Activated T-cell treated with anti-CD3 and anti-CD28 coated beads, Interleukin-2, amount 50 U/mL, for 24 hours (primary cell): ENCODE results near the gene PLEKHH3.

ENCODE experiments used
- DNase-seq: peaks from one replicate; pipeline ENCODE4 v3.0.0-alpha.2; 2020
- H3K27ac Mint-ChIP-seq: 2 replicates; pipeline ENCODE4 v1.8.0; 2020; ENCODE audit warnings: mild to moderate bottlenecking, mixed read lengths
- H3K27me3 Mint-ChIP-seq: 2 replicates; pipeline ENCODE4 v1.8.0; 2020; ENCODE audit warnings: mixed read lengths
- H3K36me3 Mint-ChIP-seq: 2 replicates; pipeline ENCODE4 v1.8.0; 2020; ENCODE audit warnings: low read depth, mixed read lengths
- H3K4me1 Mint-ChIP-seq: 2 replicates; pipeline ENCODE4 v1.8.0; 2020; ENCODE audit warnings: low read depth, mixed read lengths
- H3K4me3 Mint-ChIP-seq: 2 replicates; pipeline ENCODE4 v1.8.0; 2020; ENCODE audit warnings: mild to moderate bottlenecking, moderate library complexity, mixed read lengths
- H3K9me3 Mint-ChIP-seq: 2 replicates; pipeline ENCODE4 v1.8.0; 2020; ENCODE audit warnings: mixed read lengths

Gene PLEKHH3

GRCh38 chr17:42695500-42695899 is 18.7 kb upstream of the PLEKHH3 start:
- H3K9me3 Mint-ChIP-seq, result no peaks in the 10 kb centered on the region
- no peaks in the 10 kb centered on the region for H3K27me3 Mint-ChIP-seq
- no peak overlapping the region for H3K27ac Mint-ChIP-seq
- no peak overlapping the region for H3K4me3 Mint-ChIP-seq
- DNase-seq, result peak; percentile 16
- no peaks in the 10 kb centered on the region for H3K4me1 Mint-ChIP-seq
- peaks cover 20% of the 10 kb centered on the region for H3K36me3 Mint-ChIP-seq

- Mint-ChIP-seq H3K27me3 (no peaks in the 10 kb centered on the region), H3K4me1 (no peaks in the 10 kb centered on the region), H3K9me3 (no peaks in the 10 kb centered on the region), H3K27ac (no peak overlapping the region), H3K4me3 (no peak overlapping the region), H3K36me3 (peaks cover 12% of the 10 kb centered on the region)
- no peak for DNase-seq
Measured at GRCh38 chr17:42694524-42694923, 17.7 kb upstream of the PLEKHH3 start.

GRCh38 chr17:42692489-42692888 is 15.7 kb upstream of the PLEKHH3 start:
- no peak overlapping the region for H3K4me3 Mint-ChIP-seq
- DNase-seq, result no peak
- H3K27ac Mint-ChIP-seq, result no peak overlapping the region

GRCh38 chr17:42691021-42691545 is 14.3 kb upstream of the PLEKHH3 start:
- Mint-ChIP-seq H3K36me3 (peaks cover 6% of the 10 kb centered on the region), H3K27me3 (peaks cover 3% of the 10 kb centered on the region), H3K4me1 (no peaks in the 10 kb centered on the region), H3K27ac (no peak overlapping the region), H3K9me3 (no peaks in the 10 kb centered on the region), H3K4me3 (no peak overlapping the region)
- DNase-seq, result no peak

More at GRCh38 chr17:42692489-42692888, 15.7 kb upstream of the PLEKHH3 start:
- Mint-ChIP-seq H3K9me3 (no peaks in the 10 kb centered on the region), H3K4me1 (no peaks in the 10 kb centered on the region), H3K36me3 (peaks cover 6% of the 10 kb centered on the region), H3K27me3 (peaks cover 3% of the 10 kb centered on the region)

- no peaks in the 10 kb centered on the region for H3K9me3 Mint-ChIP-seq
- H3K27ac Mint-ChIP-seq, result no peak overlapping the region
- DNase-seq, result no peak
- H3K27me3 Mint-ChIP-seq, result peaks cover 3% of the 10 kb centered on the region
- H3K4me1 Mint-ChIP-seq, result no peaks in the 10 kb centered on the region
- H3K4me3 Mint-ChIP-seq, result no peak overlapping the region
- peaks cover 1% of the 10 kb centered on the region for H3K36me3 Mint-ChIP-seq
Measured at GRCh38 chr17:42690596-42690995, 13.8 kb upstream of the PLEKHH3 start.

- peaks cover 10% of the 10 kb centered on the region for H3K4me1 Mint-ChIP-seq
- H3K27me3 Mint-ChIP-seq, result peaks cover 20% of the 10 kb centered on the region
- no peaks in the 10 kb centered on the region for H3K9me3 Mint-ChIP-seq
- H3K4me3 Mint-ChIP-seq, result no peak overlapping the region
- no peaks in the 10 kb centered on the region for H3K36me3 Mint-ChIP-seq
- no peak overlapping the region for H3K27ac Mint-ChIP-seq
- DNase-seq, result no peak
Measured at GRCh38 chr17:42687707-42688320, 11.0 kb upstream of the PLEKHH3 start.

- H3K27me3 Mint-ChIP-seq, result peaks cover 31% of the 10 kb centered on the region
- H3K9me3 Mint-ChIP-seq, result no peaks in the 10 kb centered on the region
- no peak for DNase-seq
- no peak overlapping the region for H3K4me3 Mint-ChIP-seq
- peaks cover 20% of the 10 kb centered on the region for H3K4me1 Mint-ChIP-seq
- H3K36me3 Mint-ChIP-seq, result no peaks in the 10 kb centered on the region
- no peak overlapping the region for H3K27ac Mint-ChIP-seq
Measured at GRCh38 chr17:42686520-42687128, 9.8 kb upstream of the PLEKHH3 start.

GRCh38 chr17:42685831-42686230 is 9.0 kb upstream of the PLEKHH3 start:
- no peak overlapping the region for H3K27ac Mint-ChIP-seq
- no peaks in the 10 kb centered on the region for H3K36me3 Mint-ChIP-seq
- H3K4me3 Mint-ChIP-seq, result no peak overlapping the region
- H3K9me3 Mint-ChIP-seq, result no peaks in the 10 kb centered on the region
- peaks cover 37% of the 10 kb centered on the region for H3K27me3 Mint-ChIP-seq
- no peak for DNase-seq
- peaks cover 26% of the 10 kb centered on the region for H3K4me1 Mint-ChIP-seq

GRCh38 chr17:42684929-42685556 is 8.2 kb upstream of the PLEKHH3 start:
- Mint-ChIP-seq H3K36me3 (no peaks in the 10 kb centered on the region), H3K27ac (no peak overlapping the region), H3K27me3 (peaks cover 42% of the 10 kb centered on the region), H3K4me3 (no peak overlapping the region), H3K9me3 (no peaks in the 10 kb centered on the region), H3K4me1 (peaks cover 33% of the 10 kb centered on the region)
- DNase-seq, result no peak

- peak; percentile 46 for DNase-seq
- H3K27me3 Mint-ChIP-seq, result peaks cover 45% of the 10 kb centered on the region
- H3K4me1 Mint-ChIP-seq, result peaks cover 46% of the 10 kb centered on the region
- peak overlapping the region; percentile 20 for H3K4me3 Mint-ChIP-seq
- no peak overlapping the region for H3K27ac Mint-ChIP-seq
- H3K36me3 Mint-ChIP-seq, result no peaks in the 10 kb centered on the region
- no peaks in the 10 kb centered on the region for H3K9me3 Mint-ChIP-seq
Measured at GRCh38 chr17:42683407-42684034, 6.7 kb upstream of the PLEKHH3 start.

- no peak overlapping the region for H3K27ac Mint-ChIP-seq
- H3K27me3 Mint-ChIP-seq, result peaks cover 42% of the 10 kb centered on the region
- no peaks in the 10 kb centered on the region for H3K9me3 Mint-ChIP-seq
- H3K4me1 Mint-ChIP-seq, result peaks cover 50% of the 10 kb centered on the region
- no peaks in the 10 kb centered on the region for H3K36me3 Mint-ChIP-seq
- H3K4me3 Mint-ChIP-seq, result peak overlapping the region; percentile 64
- peak; percentile 51 for DNase-seq
Measured at GRCh38 chr17:42682722-42683403, 6.1 kb upstream of the PLEKHH3 start.

GRCh38 chr17:42681976-42682721 is 5.4 kb upstream of the PLEKHH3 start, which contains the start of gene CNTNAP1:
CNTNAP1 (plus strand) TSS chr17:42682531; CDS start chr17:42682830, 299 bp downstream.
- peak; percentile 59 for DNase-seq
- Mint-ChIP-seq H3K27me3 (peaks cover 42% of the 10 kb centered on the region), H3K36me3 (no peaks in the 10 kb centered on the region), H3K4me1 (peaks cover 56% of the 10 kb centered on the region), H3K4me3 (peak within 1 kb of the TSS; percentile 64), H3K27ac (no peak within 1 kb of the TSS), H3K9me3 (no peaks in the 10 kb centered on the region)

GRCh38 chr17:42680331-42680808 is 3.6 kb upstream of the PLEKHH3 start:
- H3K9me3 Mint-ChIP-seq, result no peaks in the 10 kb centered on the region
- H3K36me3 Mint-ChIP-seq, result no peaks in the 10 kb centered on the region

More at GRCh38 chr17:42680331-42680808, 3.6 kb upstream of the PLEKHH3 start:
- H3K4me1 Mint-ChIP-seq, result peaks cover 66% of the 10 kb centered on the region
- no peak for DNase-seq
- peaks cover 53% of the 10 kb centered on the region for H3K27me3 Mint-ChIP-seq
- H3K27ac Mint-ChIP-seq, result no peak overlapping the region
- H3K4me3 Mint-ChIP-seq, result no peak overlapping the region
